ENCODE measurements around the gene OR8H1. TPM values are rescaled to one million over a fixed set of nuclear protein-coding genes. Genes with fewer than 3 reads are reported as not detected.

Gene OR8H1
- polyA plus RNA-seq (2011; rRNA removed) = not detected in 2 replicates
- polyA plus RNA-seq (2012; cell fraction: cytosol; rRNA removed) = not detected in 2 replicates
- polyA plus RNA-seq (2012; cell fraction: nucleus; rRNA removed) = not detected in 2 replicates
- not detected in 3 replicates for polyA plus RNA-seq (2017; fragmentation: RNase III; extraction: RNeasy Plus Mini Kit Qiagen cat#74134 plus additional on column Dnase treatment)
- not detected in 2 replicates for polyA minus RNA-seq (2011; rRNA and poly(A)+ RNA removed)

- FAIRE-seq (no peak), DNase-seq (ENCODE audit: low read depth in 1 of 2, low spot score in 1 of 2) (no peak), ATAC-seq (no peak)
- TF ChIP-seq HOXB5 (CRISPR knock-in tag; IDR thresholded peaks at IDR 0.05) = no peak
- no peak for TF ChIP-seq EHF (CRISPR knock-in tag; IDR thresholded peaks at IDR 0.05)
- no peak for TF ChIP-seq ZC3H11A (IDR thresholded peaks at IDR 0.05)
- TF ChIP-seq GATA3 (IDR thresholded peaks at IDR 0.05; ENCODE audit: borderline replicate concordance) = no peak
- no peak for TF ChIP-seq SREBF2 (IDR thresholded peaks at IDR 0.05)
- ChIA-PET POLR2A (interaction anchor here (0.7 kb wide), 1 partner anchor 38 kb away, joined by 3 read pairs; no protein-coding TSS in a partner anchor), CTCF (no interaction called here)
- no peaks in the 10 kb centered on the region for H3K9me3 ChIP-seq
- WGBS (ENCODE audit: missing lambda C conversion rate) = 1% methylated on average over 2 of the region's 2 CpGs
- H3K4me3 ChIP-seq = no peak within 1 kb of the TSS
- H3K27ac ChIP-seq = no peak within 1 kb of the TSS
- no peak within 1 kb of the TSS for H3K4me2 ChIP-seq
- H3K4me1 ChIP-seq = no peaks in the 10 kb centered on the region
These were observed at the start of gene OR8H1 for GRCh38 chr11:56292154-56292553. Gene OR8H1 (minus strand): TSS chr11:56292254. CDS start chr11:56291062, 1,192 bp downstream.

GRCh38 chr11:56340289-56340688 is 48.2 kb upstream of the OR8H1 start:
- no peak for DNase-seq (ENCODE audit: low read depth in 1 of 2, low spot score in 1 of 2)
- no peak for FAIRE-seq
- TF ChIP-seq MAFK (IDR thresholded peaks at IDR 0.05; ENCODE audit: partially characterized antibody) = peak; percentile 28
- no peak for TF ChIP-seq GATA3 (IDR thresholded peaks at IDR 0.05; ENCODE audit: borderline replicate concordance)
- no peak for ATAC-seq
- no peaks in the 10 kb centered on the region for H3K4me1 ChIP-seq
- no peak overlapping the region for H3K4me2 ChIP-seq
- ChIA-PET CTCF (no interaction called here), POLR2A (no interaction called here)
- H3K4me3 ChIP-seq = no peak overlapping the region
- H3K9me3 ChIP-seq = no peaks in the 10 kb centered on the region
- H3K27ac ChIP-seq = no peak overlapping the region

GRCh38 chr11:56333156-56333555 is 41.1 kb upstream of the OR8H1 start:
- Histone ChIP-seq H3K4me3 (no peak overlapping the region), H3K9me3 (no peaks in the 10 kb centered on the region), H3K4me2 (no peak overlapping the region), H3K4me1 (no peaks in the 10 kb centered on the region), H3K27ac (no peak overlapping the region)
- POLR2A ChIA-PET = no interaction called here
- no peak for FAIRE-seq
- CTCF ChIA-PET = no interaction called here
- no peak for ATAC-seq
- TF ChIP-seq ZFP36 (IDR thresholded peaks at IDR 0.05; ENCODE audit: borderline replicate concordance, partially characterized antibody) (no peak), FOSB (CRISPR knock-in tag; IDR thresholded peaks at IDR 0.05) (no peak), ATOH8 (CRISPR knock-in tag; IDR thresholded peaks at IDR 0.05; ENCODE audit: low read depth) (no peak), PBX3 (IDR thresholded peaks at IDR 0.05) (no peak), ZNF302 (CRISPR knock-in tag; IDR thresholded peaks at IDR 0.05) (no peak), HOXB5 (CRISPR knock-in tag; IDR thresholded peaks at IDR 0.05) (no peak), RAD21 (conservative IDR thresholded peaks at IDR 0.05 in 1 of 2, IDR thresholded peaks at IDR 0.05 in 1 of 2) (no peak), ZC3H11A (IDR thresholded peaks at IDR 0.05) (no peak), REST (IDR thresholded peaks at IDR 0.05) (no peak), GATA3 (IDR thresholded peaks at IDR 0.05; ENCODE audit: borderline replicate concordance) (no peak), TFCP2L1 (CRISPR knock-in tag; IDR thresholded peaks at IDR 0.05) (no peak), NR3C1 (IDR thresholded peaks at IDR 0.05) (no peak), ELK1 (IDR thresholded peaks at IDR 0.05; ENCODE audit: low read depth, low read length) (no peak), HOXB13 (CRISPR knock-in tag; IDR thresholded peaks at IDR 0.05; ENCODE audit: low read depth) (no peak)
- 48% methylated on average over 3 of the region's 3 CpGs for WGBS (ENCODE audit: missing lambda C conversion rate)
- no peak for DNase-seq (ENCODE audit: low read depth in 1 of 2, low spot score in 1 of 2)
